Muscle of arm (tissue), 12 donors: ENCODE results near the gene OSBPL5. TPM values are rescaled to one million over a fixed set of nuclear protein-coding genes. Genes with fewer than 3 reads are reported as not detected.

Experiments used
- DNase-seq: peaks from one replicate; pipeline ENCODE4 v3.0.0-alpha.2; 2013
- polyA plus RNA-seq, 12 donors: library from polyadenylated mRNA; unstranded; fragments of 120-200 nt; gene quantifications; one replicate each; pipeline ENCODE4 v1.2.1, GENCODE V29; 2013; ENCODE audit not compliant: insufficient read length in 12 of 12

The OSBPL5 gene
- polyA plus RNA-seq, 12 donors = 9.7 to 46.6 (median 13.4) TPM; not detected in 1

GRCh38 chr11:3198815-3199214, 33.7 kb upstream of the OSBPL5 start:
- DNase-seq = no peak

GRCh38 chr11:3197878-3198528, 32.9 kb upstream of the OSBPL5 start:
- no peak for DNase-seq

GRCh38 chr11:3197044-3197695, 32.1 kb upstream of the OSBPL5 start:
- no peak for DNase-seq

GRCh38 chr11:3196161-3197043, 31.3 kb upstream of the OSBPL5 start:
- no peak for DNase-seq

- no peak for DNase-seq
Observed at GRCh38 chr11:3195251-3196160, 30.4 kb upstream of the OSBPL5 start.

- no peak for DNase-seq
Observed at GRCh38 chr11:3194016-3194816, 29.1 kb upstream of the OSBPL5 start.

GRCh38 chr11:3193373-3194015, 28.4 kb upstream of the OSBPL5 start:
- no peak for DNase-seq

- no peak for DNase-seq
Observed at GRCh38 chr11:3192511-3193372, 27.6 kb upstream of the OSBPL5 start.

GRCh38 chr11:3191586-3192324, 26.6 kb upstream of the OSBPL5 start:
- no peak for DNase-seq

GRCh38 chr11:3190600-3190999, 25.5 kb upstream of the OSBPL5 start:
- no peak for DNase-seq

GRCh38 chr11:3189886-3190583, 24.9 kb upstream of the OSBPL5 start:
- DNase-seq = no peak

GRCh38 chr11:3189196-3189843, 24.2 kb upstream of the OSBPL5 start:
- DNase-seq = no peak

GRCh38 chr11:3188496-3189195, 23.5 kb upstream of the OSBPL5 start:
- DNase-seq = no peak

GRCh38 chr11:3186166-3186953, 21.2 kb upstream of the OSBPL5 start:
- no peak for DNase-seq

- DNase-seq = no peak
Observed at GRCh38 chr11:3184732-3185347, 19.7 kb upstream of the OSBPL5 start.
